ENCODE measurements around the gene DGCR8. TPM values are rescaled to one million over a fixed set of nuclear protein-coding genes. Genes with fewer than 3 reads are reported as not detected.

The DGCR8 gene
- total RNA-seq, 2 experiments from 2014 or later, result 17.8 to 18.5 TPM

DNA sequence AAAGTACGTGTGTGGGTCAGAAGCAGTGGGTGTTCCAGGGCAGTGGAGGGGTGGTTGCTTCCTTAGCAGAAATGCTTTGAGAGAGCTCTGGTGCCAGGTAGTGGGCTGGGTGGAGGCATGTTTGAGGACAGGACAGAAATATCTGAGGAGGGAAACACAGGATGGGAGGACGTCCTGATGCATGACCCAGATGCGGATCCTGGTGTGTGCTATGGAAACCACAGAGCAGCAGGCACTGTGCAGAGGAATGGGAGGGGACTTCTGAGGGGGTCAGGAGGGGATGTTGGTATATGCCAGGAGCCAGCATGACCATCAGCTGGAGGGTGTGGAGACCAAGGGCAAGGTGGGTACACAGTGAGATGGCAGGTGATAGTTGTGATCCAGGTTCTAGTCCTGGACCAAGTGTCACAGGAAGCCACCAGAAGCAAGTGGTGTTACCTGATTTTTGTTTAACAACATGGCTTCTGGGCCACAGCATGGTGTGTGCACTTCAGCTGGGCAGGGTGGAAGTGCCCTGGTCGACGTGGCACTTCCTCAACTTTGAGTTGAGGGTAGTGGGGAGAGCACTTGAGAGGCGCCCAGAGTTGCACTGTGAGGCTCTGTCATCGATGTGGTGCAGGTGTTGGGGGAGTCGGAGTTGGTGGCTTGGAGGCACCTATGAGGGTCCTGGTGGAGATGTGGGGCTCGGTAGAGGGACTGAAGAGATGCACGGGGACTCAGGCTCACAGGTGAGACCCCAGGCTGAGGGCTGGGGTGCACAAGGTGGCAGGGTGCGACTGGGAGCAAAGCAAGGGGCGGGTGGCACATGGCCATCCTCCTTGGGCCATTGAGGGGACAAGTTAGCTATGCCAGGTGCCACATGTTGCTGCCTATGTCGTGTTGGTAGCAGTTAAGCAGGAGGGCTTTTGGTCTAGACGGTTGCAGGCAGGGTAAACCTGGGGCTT lies 7.5 kb downstream of the DGCR8 start:
- H3K9me3 Mint-ChIP-seq, result no peaks in the 10 kb centered on the region
- Histone ChIP-seq H3K27ac (ENCODE audit: low read depth in 1 of 2, low read length in 2 of 2) (no peak overlapping the region), H3K9me3 (ENCODE audit: control insufficient read depth in 1 of 2, insufficient read depth in 1 of 2, low read length in 2 of 2) (no peaks in the 10 kb centered on the region), H3K36me3 (ENCODE audit: insufficient read depth, low read length) (peaks cover 74% of the 10 kb centered on the region), H3K27me3 (ENCODE audit: control insufficient read depth in 1 of 2, insufficient read depth in 2 of 2, low read length in 2 of 2) (no peaks in the 10 kb centered on the region), H3K4me1 (ENCODE audit: insufficient read depth, low read length) (peaks cover 45% of the 10 kb centered on the region), H3K4me3 (ENCODE audit: low read length) (no peak overlapping the region)
- peaks cover 72% of the 10 kb centered on the region for H3K36me3 Mint-ChIP-seq (ENCODE audit: low read depth)
- intact Hi-C loops (cut with DNase I, micrococcal nuclease), result no loop called here
- DNase-seq (peak in 1 of 14 experiments; percentile 49), ATAC-seq (ENCODE audit: poor library complexity) (no peak)
- no peak overlapping the region for H3K4me3 Mint-ChIP-seq
- TF ChIP-seq, protein P1, sequence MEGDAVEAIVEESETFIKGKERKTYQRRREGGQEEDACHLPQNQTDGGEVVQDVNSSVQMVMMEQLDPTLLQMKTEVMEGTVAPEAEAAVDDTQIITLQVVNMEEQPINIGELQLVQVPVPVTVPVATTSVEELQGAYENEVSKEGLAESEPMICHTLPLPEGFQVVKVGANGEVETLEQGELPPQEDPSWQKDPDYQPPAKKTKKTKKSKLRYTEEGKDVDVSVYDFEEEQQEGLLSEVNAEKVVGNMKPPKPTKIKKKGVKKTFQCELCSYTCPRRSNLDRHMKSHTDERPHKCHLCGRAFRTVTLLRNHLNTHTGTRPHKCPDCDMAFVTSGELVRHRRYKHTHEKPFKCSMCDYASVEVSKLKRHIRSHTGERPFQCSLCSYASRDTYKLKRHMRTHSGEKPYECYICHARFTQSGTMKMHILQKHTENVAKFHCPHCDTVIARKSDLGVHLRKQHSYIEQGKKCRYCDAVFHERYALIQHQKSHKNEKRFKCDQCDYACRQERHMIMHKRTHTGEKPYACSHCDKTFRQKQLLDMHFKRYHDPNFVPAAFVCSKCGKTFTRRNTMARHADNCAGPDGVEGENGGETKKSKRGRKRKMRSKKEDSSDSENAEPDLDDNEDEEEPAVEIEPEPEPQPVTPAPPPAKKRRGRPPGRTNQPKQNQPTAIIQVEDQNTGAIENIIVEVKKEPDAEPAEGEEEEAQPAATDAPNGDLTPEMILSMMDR (IDR thresholded peaks at IDR 0.05), result no peak
- CTCF ChIA-PET, result no interaction called here
- no peak overlapping the region for H3K27ac Mint-ChIP-seq
- no peaks in the 10 kb centered on the region for H3K27me3 Mint-ChIP-seq
- POLR2A ChIA-PET, result no interaction called here
- H3K4me1 Mint-ChIP-seq (ENCODE audit: low read depth), result peaks cover 37% of the 10 kb centered on the region

DNA sequence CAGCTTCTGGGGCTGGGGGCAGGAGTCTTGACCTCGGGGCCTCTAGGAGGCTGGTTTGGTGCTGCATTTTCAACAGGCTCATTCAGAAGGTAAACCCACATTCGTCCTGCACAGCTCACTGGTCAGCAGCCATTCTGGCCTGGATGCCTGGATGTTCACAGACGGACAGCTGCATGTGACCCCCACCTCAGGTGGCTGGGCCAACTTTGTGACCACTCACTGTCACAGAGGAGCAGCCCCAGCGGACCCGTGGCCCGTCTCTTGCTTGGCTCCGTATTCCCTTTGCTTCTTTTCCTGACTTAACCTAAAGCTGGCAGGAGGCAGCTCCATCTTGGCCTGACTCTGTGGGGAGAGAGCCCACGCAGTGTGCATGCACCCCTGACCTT lies 8.2 kb downstream of the DGCR8 start:
- POLR2A ChIA-PET, result no interaction called here

DNA sequence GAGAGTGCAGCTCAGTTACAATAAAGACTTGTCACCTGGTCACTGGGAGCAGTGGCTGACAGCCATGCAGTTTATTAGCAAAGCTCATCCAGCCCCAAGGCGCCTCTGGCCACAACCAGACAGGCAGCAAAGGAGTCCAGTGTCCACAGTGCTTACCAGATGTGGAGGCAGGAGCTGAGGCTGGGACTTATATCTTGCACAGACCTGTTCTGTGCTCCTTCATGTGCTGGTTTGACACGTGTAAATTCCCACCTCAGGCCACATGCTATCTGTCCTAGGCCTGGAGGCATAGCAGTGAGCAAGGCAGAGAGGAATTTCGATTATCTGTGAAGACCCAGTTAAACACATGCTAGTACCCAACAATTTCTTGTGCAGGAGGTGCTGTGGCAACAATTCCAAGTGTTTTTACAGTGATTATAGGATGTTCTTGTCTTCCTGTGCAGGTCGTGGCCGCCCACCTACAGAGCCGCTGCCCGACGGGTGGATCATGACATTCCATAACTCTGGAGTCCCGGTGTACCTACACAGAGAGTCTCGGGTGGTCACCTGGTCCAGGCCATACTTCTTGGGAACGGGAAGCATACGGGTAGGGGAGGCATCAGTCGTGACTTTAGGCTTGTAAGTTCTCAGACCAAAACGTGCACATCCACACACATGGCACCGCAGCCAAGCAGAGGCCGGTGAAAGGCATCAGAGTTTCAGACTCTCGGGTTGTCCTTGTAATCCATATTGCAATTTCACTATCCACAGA lies 9.4 kb downstream of the DGCR8 start:
- Histone ChIP-seq H3K4me3 (ENCODE audit: low read length) (no peak overlapping the region), H3K27me3 (ENCODE audit: control insufficient read depth in 1 of 2, insufficient read depth in 2 of 2, low read length in 2 of 2) (no peaks in the 10 kb centered on the region), H3K36me3 (ENCODE audit: insufficient read depth, low read length) (peaks cover 88% of the 10 kb centered on the region), H3K4me1 (ENCODE audit: insufficient read depth, low read length) (peaks cover 37% of the 10 kb centered on the region), H3K9me3 (ENCODE audit: control insufficient read depth in 1 of 2, insufficient read depth in 1 of 2, low read length in 2 of 2) (no peaks in the 10 kb centered on the region), H3K27ac (ENCODE audit: low read depth in 1 of 2, low read length in 2 of 2) (no peak overlapping the region)
- TF ChIP-seq, protein P1 (IDR thresholded peaks at IDR 0.05), result no peak
- Mint-ChIP-seq H3K4me3 (no peak overlapping the region), H3K9me3 (no peaks in the 10 kb centered on the region), H3K27ac (no peak overlapping the region), H3K4me1 (ENCODE audit: low read depth) (peaks cover 19% of the 10 kb centered on the region), H3K27me3 (no peaks in the 10 kb centered on the region), H3K36me3 (ENCODE audit: low read depth) (peaks cover 89% of the 10 kb centered on the region)
- ChIA-PET POLR2A (interaction anchor here (0.6 to 0.9 kb wide), 2 partner anchors 17 to 48 kb away, joined by 3 read pairs; no protein-coding TSS in a partner anchor), CTCF (interaction anchor here (1.3 kb wide), 1 partner anchor 40 kb away, joined by 3 read pairs; no protein-coding TSS in a partner anchor)
- intact Hi-C loops (cut with DNase I, micrococcal nuclease), result no loop called here
- no peak for ATAC-seq (ENCODE audit: poor library complexity)
- DNase-seq, result no peak

More for the DNA sequence above, 8.2 kb downstream of the DGCR8 start:
- intact Hi-C loops (cut with DNase I, micrococcal nuclease), result no loop called here
- Mint-ChIP-seq H3K4me3 (no peak overlapping the region), H3K36me3 (ENCODE audit: low read depth) (peaks cover 77% of the 10 kb centered on the region), H3K27ac (no peak overlapping the region), H3K9me3 (no peaks in the 10 kb centered on the region), H3K27me3 (no peaks in the 10 kb centered on the region), H3K4me1 (ENCODE audit: low read depth) (peaks cover 30% of the 10 kb centered on the region)
- H3K4me1 ChIP-seq (ENCODE audit: insufficient read depth, low read length), result peaks cover 39% of the 10 kb centered on the region
- H3K4me3 ChIP-seq (ENCODE audit: low read length), result no peak overlapping the region
- H3K9me3 ChIP-seq (ENCODE audit: control insufficient read depth in 1 of 2, insufficient read depth in 1 of 2, low read length in 2 of 2), result no peaks in the 10 kb centered on the region
- ATAC-seq (ENCODE audit: poor library complexity) (no peak), DNase-seq (no peak)
- TF ChIP-seq, protein P1 (IDR thresholded peaks at IDR 0.05), result no peak
- peaks cover 77% of the 10 kb centered on the region for H3K36me3 ChIP-seq (ENCODE audit: insufficient read depth, low read length)
- H3K27ac ChIP-seq (ENCODE audit: low read depth in 1 of 2, low read length in 2 of 2), result no peak overlapping the region
- CTCF ChIA-PET, result interaction anchor here (1.3 kb wide), 1 partner anchor 41 kb away, joined by 3 read pairs; no protein-coding TSS in a partner anchor
- H3K27me3 ChIP-seq (ENCODE audit: control insufficient read depth in 1 of 2, insufficient read depth in 2 of 2, low read length in 2 of 2), result no peaks in the 10 kb centered on the region

All from CD4-positive, alpha-beta T cell (primary cell).